OCI-LY7 (cell line): ENCODE data around the gene LGR6.

Experiments used
- EZH2phosphoT487 ChIP-seq: fragments of 200-600 bp; sonication (generic); IDR thresholded peaks from 2 replicates; pipeline ENCODE4 v1.6.1; 2018; ENCODE audit warnings: low read depth, borderline replicate concordance, mild to moderate bottlenecking, mixed run types, antibody characterized with exemption, low read length, moderate library complexity, mixed read lengths
- TF ChIP-seq, protein P1 (sequence below): fragments of 200-600 bp; sonication (generic); conservative IDR thresholded peaks from 2 replicates; pipeline ENCODE4 v1.5.1; 2014; ENCODE audit warnings: mild to moderate bottlenecking, antibody characterized with exemption, low read length, moderate library complexity, mixed read lengths

DNA sequence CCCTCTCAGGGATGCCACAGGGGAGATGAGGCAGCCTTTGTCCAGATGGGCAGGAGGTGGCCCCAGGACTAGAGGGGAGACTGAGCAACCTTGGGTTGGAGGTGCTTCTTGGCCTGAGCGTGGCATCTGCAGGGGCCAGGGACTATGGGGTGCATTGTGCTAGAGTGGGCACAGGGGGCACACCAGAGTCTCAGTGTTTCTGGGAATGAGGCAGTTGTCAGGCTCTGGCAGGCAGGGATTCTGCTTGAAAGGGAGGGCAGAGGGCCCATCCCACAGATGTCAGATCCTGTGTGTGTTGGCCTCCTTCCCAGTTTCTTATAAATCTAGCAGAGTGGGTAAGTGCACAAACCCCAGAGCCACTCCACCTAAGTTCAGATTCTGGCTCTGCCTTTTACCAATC is 13.7 kb downstream of the LGR6 start:
- TF ChIP-seq, protein P1, sequence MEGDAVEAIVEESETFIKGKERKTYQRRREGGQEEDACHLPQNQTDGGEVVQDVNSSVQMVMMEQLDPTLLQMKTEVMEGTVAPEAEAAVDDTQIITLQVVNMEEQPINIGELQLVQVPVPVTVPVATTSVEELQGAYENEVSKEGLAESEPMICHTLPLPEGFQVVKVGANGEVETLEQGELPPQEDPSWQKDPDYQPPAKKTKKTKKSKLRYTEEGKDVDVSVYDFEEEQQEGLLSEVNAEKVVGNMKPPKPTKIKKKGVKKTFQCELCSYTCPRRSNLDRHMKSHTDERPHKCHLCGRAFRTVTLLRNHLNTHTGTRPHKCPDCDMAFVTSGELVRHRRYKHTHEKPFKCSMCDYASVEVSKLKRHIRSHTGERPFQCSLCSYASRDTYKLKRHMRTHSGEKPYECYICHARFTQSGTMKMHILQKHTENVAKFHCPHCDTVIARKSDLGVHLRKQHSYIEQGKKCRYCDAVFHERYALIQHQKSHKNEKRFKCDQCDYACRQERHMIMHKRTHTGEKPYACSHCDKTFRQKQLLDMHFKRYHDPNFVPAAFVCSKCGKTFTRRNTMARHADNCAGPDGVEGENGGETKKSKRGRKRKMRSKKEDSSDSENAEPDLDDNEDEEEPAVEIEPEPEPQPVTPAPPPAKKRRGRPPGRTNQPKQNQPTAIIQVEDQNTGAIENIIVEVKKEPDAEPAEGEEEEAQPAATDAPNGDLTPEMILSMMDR, result no peak
- TF ChIP-seq EZH2phosphoT487, result no peak
